ENCODE results near the gene AGBL4. TPM values are rescaled to one million over a fixed set of nuclear protein-coding genes. Genes with fewer than 3 reads are reported as not detected.

The AGBL4 gene
- polyA plus RNA-seq, 3 donors: 0.05 TPM; not detected in 2

GRCh38 chr1:48673332-48674105, 1350.2 kb downstream of the AGBL4 start:
- H3K27me3 Mint-ChIP-seq (ENCODE audit: low read depth in 3 of 3): peaks cover 0 to 4% (median 1%) of the 10 kb centered on the region in 3 donors
- Histone ChIP-seq H3K4me3 (replicated peaks in 1 of 3; ENCODE audit: low read depth in 2 of 3, low read length in 3 of 3) (no peak overlapping the region), H3K79me2 (ENCODE audit: insufficient read depth, low read length) (no peaks in the 10 kb centered on the region), H3K36me3 (replicated peaks in 1 of 2; ENCODE audit: control insufficient read depth in 1 of 2, insufficient read depth in 2 of 2, low read length in 2 of 2) (no peaks in the 10 kb centered on the region), H3K4me1 (ENCODE audit: control insufficient read depth in 1 of 2, insufficient read depth in 2 of 2, low read length in 2 of 2) (no peaks in the 10 kb centered on the region), H3K9me3 (replicated peaks in 1 of 2; ENCODE audit: control insufficient read depth in 1 of 2, insufficient read depth in 1 of 2, low read length in 2 of 2) (no peaks in the 10 kb centered on the region), H3K27ac (ENCODE audit: low read depth in 1 of 2, low read length in 2 of 2) (no peak overlapping the region), H3K4me2 (replicated peaks; ENCODE audit: extremely low read depth, low read length, poor library complexity, severe bottlenecking) (no peak overlapping the region), H2AFZ (ENCODE audit: insufficient read depth, low read depth, low read length, poor library complexity, severe bottlenecking) (no peak overlapping the region), H3K9ac (ENCODE audit: insufficient read depth, low read length, poor library complexity, severe bottlenecking) (no peak overlapping the region), H3K27me3 (ENCODE audit: control insufficient read depth in 2 of 2, insufficient read depth in 2 of 2, low read length in 2 of 2) (no peaks in the 10 kb centered on the region), H4K20me1 (ENCODE audit: insufficient read depth, low read length) (no peaks in the 10 kb centered on the region)
- TF ChIP-seq, protein P1, sequence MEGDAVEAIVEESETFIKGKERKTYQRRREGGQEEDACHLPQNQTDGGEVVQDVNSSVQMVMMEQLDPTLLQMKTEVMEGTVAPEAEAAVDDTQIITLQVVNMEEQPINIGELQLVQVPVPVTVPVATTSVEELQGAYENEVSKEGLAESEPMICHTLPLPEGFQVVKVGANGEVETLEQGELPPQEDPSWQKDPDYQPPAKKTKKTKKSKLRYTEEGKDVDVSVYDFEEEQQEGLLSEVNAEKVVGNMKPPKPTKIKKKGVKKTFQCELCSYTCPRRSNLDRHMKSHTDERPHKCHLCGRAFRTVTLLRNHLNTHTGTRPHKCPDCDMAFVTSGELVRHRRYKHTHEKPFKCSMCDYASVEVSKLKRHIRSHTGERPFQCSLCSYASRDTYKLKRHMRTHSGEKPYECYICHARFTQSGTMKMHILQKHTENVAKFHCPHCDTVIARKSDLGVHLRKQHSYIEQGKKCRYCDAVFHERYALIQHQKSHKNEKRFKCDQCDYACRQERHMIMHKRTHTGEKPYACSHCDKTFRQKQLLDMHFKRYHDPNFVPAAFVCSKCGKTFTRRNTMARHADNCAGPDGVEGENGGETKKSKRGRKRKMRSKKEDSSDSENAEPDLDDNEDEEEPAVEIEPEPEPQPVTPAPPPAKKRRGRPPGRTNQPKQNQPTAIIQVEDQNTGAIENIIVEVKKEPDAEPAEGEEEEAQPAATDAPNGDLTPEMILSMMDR (IDR thresholded peaks at IDR 0.05): peak; percentile 33
- no peak for DNase-seq
- H3K27ac Mint-ChIP-seq: peak overlapping the region in 1 of 7 donors; percentile 47
- intact Hi-C loops (cut with micrococcal nuclease): no loop called here
- peaks cover 39% of the 10 kb centered on the region for H3K4me1 Mint-ChIP-seq
- no peaks in the 10 kb centered on the region for H3K36me3 Mint-ChIP-seq
- no peak overlapping the region for H3K4me3 Mint-ChIP-seq
- WGBS (ENCODE audit: insufficient coverage): 25% methylated on average over 7 of the region's 12 CpGs
- H3K9me3 Mint-ChIP-seq: no peaks in the 10 kb centered on the region

DNA sequence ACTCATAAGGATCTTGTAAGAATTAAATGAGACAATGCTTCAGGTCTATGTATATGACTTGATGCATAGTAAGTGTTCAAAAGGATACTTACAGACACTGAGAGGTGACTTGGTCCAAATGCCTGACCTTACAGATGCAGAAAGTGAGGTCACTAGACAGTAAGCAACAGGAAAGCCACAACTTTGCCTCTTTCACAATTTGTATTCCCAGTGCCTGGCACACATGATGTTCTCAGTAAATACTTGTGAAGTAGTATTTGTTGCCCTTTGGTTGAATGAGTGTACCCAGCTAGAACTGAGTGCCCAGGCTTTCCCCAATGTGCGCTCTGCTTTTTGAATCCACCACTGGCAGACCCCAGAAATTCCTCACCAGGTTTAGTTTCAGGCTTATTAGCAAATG, 1352.2 kb downstream of the AGBL4 start:
- WGBS (ENCODE audit: insufficient coverage): no CpG with 5 or more reads among the region's 1 CpG
- H3K79me2 ChIP-seq (ENCODE audit: insufficient read depth, low read length): no peaks in the 10 kb centered on the region
- no peaks in the 10 kb centered on the region for H3K9me3 ChIP-seq (replicated peaks in 1 of 2; ENCODE audit: control insufficient read depth in 1 of 2, insufficient read depth in 1 of 2, low read length in 2 of 2)
- H3K27me3 Mint-ChIP-seq (ENCODE audit: low read depth in 3 of 3): peaks cover 1 to 2% (median 1%) of the 10 kb centered on the region in 3 donors
- intact Hi-C loops (cut with micrococcal nuclease): no loop called here
- no peak overlapping the region for H3K9ac ChIP-seq (ENCODE audit: insufficient read depth, low read length, poor library complexity, severe bottlenecking)
- H3K9me3 Mint-ChIP-seq: peaks cover 0 to 3% (median 0%) of the 10 kb centered on the region in 7 donors
- no peaks in the 10 kb centered on the region for H3K36me3 ChIP-seq (replicated peaks in 1 of 2; ENCODE audit: control insufficient read depth in 1 of 2, insufficient read depth in 2 of 2, low read length in 2 of 2)
- H3K36me3 Mint-ChIP-seq: no peaks in the 10 kb centered on the region
- no peak overlapping the region for H3K27ac Mint-ChIP-seq
- H4K20me1 ChIP-seq (ENCODE audit: insufficient read depth, low read length): no peaks in the 10 kb centered on the region
- peaks cover 33% of the 10 kb centered on the region for H3K4me1 Mint-ChIP-seq
- no peaks in the 10 kb centered on the region for H3K4me1 ChIP-seq (ENCODE audit: control insufficient read depth in 1 of 2, insufficient read depth in 2 of 2, low read length in 2 of 2)
- DNase-seq: no peak
- H2AFZ ChIP-seq (ENCODE audit: insufficient read depth, low read depth, low read length, poor library complexity, severe bottlenecking): no peak overlapping the region
- TF ChIP-seq, protein P1 (IDR thresholded peaks at IDR 0.05): no peak
- H3K4me2 ChIP-seq (replicated peaks; ENCODE audit: extremely low read depth, low read length, poor library complexity, severe bottlenecking): no peak overlapping the region
- H3K4me3 Mint-ChIP-seq: no peak overlapping the region
- H3K27me3 ChIP-seq (ENCODE audit: control insufficient read depth in 2 of 2, insufficient read depth in 2 of 2, low read length in 2 of 2): no peaks in the 10 kb centered on the region
- H3K4me3 ChIP-seq (replicated peaks in 1 of 3; ENCODE audit: low read depth in 2 of 3, low read length in 3 of 3): no peak overlapping the region
- no peak overlapping the region for H3K27ac ChIP-seq (ENCODE audit: low read depth in 1 of 2, low read length in 2 of 2)
